Measurements from ENCODE around the gene MALL.

The MALL gene

DNA sequence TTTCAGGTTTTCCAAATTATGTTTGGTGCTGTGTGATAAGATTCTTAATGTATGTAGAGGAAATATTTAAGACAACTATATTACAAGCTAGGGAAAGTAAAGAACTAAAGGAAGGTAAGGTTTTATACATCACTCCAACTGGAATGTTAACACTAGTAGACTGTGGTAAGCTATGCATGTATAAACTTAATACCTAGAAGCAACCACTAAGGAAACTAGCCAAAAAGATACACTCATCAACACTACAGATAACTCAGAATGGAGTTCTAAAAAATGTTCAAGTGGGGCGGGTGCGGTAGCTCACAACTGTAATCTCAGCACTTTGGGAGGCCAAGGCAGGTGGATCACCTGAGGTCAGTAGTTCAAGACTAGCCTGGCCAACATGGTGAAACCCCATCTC is 37.8 kb upstream of the MALL start:
- Histone ChIP-seq H3K9ac (ENCODE audit: low read length) (no peak overlapping the region), H3K4me2 (ENCODE audit: low read depth, low read length, poor library complexity, severe bottlenecking) (no peak overlapping the region), H3K9me3 (ENCODE audit: insufficient read depth, low read length) (no peaks in the 10 kb centered on the region; the same call in 1 of the 2 replicates), H3K9me2 (replicated peaks; ENCODE audit: insufficient read depth, low read length) (no peaks in the 10 kb centered on the region), H4K20me1 (ENCODE audit: low read depth, low read length) (no peaks in the 10 kb centered on the region), H2AFZ (ENCODE audit: low read depth, low read length, severe bottlenecking) (no peak overlapping the region), H3K27me3 (ENCODE audit: low read length) (no peaks in the 10 kb centered on the region), H3K79me2 (ENCODE audit: insufficient read depth, low read length) (no peaks in the 10 kb centered on the region), H3F3A (ENCODE audit: insufficient read depth) (no peaks in the 10 kb centered on the region), H3K27ac (ENCODE audit: low read depth, low read length) (no peak overlapping the region), H3K36me3 (ENCODE audit: low read length) (no peaks in the 10 kb centered on the region), H3K4me3 (ENCODE audit: insufficient read depth, low read length, poor library complexity, severe bottlenecking) (no peak overlapping the region)
- no peak for TF ChIP-seq EZH2phosphoT487 (conservative IDR thresholded peaks at IDR 0.05; ENCODE audit: low read length)
- TF ChIP-seq, protein P1, sequence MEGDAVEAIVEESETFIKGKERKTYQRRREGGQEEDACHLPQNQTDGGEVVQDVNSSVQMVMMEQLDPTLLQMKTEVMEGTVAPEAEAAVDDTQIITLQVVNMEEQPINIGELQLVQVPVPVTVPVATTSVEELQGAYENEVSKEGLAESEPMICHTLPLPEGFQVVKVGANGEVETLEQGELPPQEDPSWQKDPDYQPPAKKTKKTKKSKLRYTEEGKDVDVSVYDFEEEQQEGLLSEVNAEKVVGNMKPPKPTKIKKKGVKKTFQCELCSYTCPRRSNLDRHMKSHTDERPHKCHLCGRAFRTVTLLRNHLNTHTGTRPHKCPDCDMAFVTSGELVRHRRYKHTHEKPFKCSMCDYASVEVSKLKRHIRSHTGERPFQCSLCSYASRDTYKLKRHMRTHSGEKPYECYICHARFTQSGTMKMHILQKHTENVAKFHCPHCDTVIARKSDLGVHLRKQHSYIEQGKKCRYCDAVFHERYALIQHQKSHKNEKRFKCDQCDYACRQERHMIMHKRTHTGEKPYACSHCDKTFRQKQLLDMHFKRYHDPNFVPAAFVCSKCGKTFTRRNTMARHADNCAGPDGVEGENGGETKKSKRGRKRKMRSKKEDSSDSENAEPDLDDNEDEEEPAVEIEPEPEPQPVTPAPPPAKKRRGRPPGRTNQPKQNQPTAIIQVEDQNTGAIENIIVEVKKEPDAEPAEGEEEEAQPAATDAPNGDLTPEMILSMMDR (IDR thresholded peaks at IDR 0.05; ENCODE audit: insufficient read depth, low read length, poor library complexity, severe bottlenecking) = no peak

DNA sequence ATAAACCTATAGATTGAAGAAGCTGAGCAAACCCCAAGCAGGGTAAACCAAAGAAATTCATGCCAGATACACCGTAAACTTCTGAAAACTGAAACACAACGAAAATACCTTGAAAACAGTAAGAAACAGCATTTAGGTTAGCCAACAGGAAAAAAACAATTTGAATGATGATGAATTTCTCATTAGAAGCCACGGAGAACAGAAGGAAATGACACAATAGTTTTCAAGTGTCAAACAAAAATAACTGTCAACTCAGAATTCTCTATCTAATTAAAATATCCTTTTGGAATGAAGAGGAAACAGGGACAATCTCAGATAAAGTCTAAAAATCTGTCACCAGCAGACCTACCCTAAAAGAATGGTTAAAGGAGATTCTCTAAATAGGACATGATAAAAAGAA is 37.3 kb upstream of the MALL start:
- TF ChIP-seq EZH2phosphoT487 (conservative IDR thresholded peaks at IDR 0.05; ENCODE audit: low read length) = no peak
- TF ChIP-seq, protein P1 (IDR thresholded peaks at IDR 0.05; ENCODE audit: insufficient read depth, low read length, poor library complexity, severe bottlenecking) = no peak
- no peak overlapping the region for H2AFZ ChIP-seq (ENCODE audit: low read depth, low read length, severe bottlenecking)
- no peak overlapping the region for H3K4me2 ChIP-seq (ENCODE audit: low read depth, low read length, poor library complexity, severe bottlenecking)
- no peaks in the 10 kb centered on the region for H3K27me3 ChIP-seq (ENCODE audit: low read length)
- no peak overlapping the region for H3K4me3 ChIP-seq (ENCODE audit: insufficient read depth, low read length, poor library complexity, severe bottlenecking)
- H3K79me2 ChIP-seq (ENCODE audit: insufficient read depth, low read length) = no peaks in the 10 kb centered on the region
- no peaks in the 10 kb centered on the region for H3K9me2 ChIP-seq (replicated peaks; ENCODE audit: insufficient read depth, low read length)
- no peaks in the 10 kb centered on the region for H4K20me1 ChIP-seq (ENCODE audit: low read depth, low read length)
- H3K36me3 ChIP-seq (ENCODE audit: low read length) = no peaks in the 10 kb centered on the region
- no peak overlapping the region for H3K9ac ChIP-seq (ENCODE audit: low read length)
- no peaks in the 10 kb centered on the region for H3F3A ChIP-seq (ENCODE audit: insufficient read depth)
- H3K9me3 ChIP-seq (ENCODE audit: insufficient read depth, low read length) = no peaks in the 10 kb centered on the region; the same call in 1 of the 2 replicates
- no peak overlapping the region for H3K27ac ChIP-seq (ENCODE audit: low read depth, low read length)

DNA sequence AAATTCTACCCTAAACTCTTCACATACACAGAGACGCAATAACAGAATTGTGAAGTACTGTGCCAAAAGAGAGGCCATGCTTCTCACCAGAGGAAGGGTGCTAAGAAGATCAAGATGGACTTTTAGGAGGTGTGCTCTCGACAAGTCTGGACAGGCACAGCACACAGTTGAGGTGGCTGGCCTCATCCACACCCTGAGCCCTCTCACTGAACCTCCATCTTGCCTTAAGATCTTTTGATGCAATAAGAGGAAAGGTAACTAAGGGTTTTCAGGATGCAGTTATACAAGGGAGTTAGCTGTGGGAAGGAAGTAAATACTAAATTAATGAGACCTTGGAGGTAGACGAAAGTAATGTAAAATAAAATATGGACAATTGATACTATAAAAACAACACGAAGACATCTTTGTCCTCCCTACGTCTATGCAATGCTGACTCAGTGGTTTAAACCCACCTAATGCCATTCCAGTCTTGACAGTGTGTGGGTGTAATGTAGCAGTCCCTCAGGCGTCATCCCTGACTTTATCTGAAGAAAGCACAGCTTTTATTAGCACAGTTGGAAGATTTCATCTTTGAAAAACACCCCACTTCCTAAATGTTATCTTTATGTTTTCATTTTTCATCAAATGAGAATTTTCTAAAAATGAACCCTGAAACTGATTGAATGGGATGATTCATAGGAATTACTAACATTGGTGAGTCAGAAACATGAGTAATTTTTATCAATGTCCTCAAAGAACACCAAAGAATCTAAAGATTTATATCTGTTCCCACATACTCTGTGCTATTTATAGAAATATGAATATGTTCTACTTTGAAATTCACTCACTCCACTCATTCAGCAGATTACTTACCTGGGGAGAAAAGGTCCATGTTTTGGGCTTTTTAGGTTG is 34.0 kb upstream of the MALL start:
- no peaks in the 10 kb centered on the region for H3K27me3 ChIP-seq (ENCODE audit: low read length)
- no peak overlapping the region for H3K4me2 ChIP-seq (ENCODE audit: low read depth, low read length, poor library complexity, severe bottlenecking)
- H3K36me3 ChIP-seq (ENCODE audit: low read length) = no peaks in the 10 kb centered on the region
- no peaks in the 10 kb centered on the region for H3K79me2 ChIP-seq (ENCODE audit: insufficient read depth, low read length)
- no peak overlapping the region for H3K9ac ChIP-seq (ENCODE audit: low read length)
- H2AFZ ChIP-seq (ENCODE audit: low read depth, low read length, severe bottlenecking) = no peak overlapping the region
- H4K20me1 ChIP-seq (ENCODE audit: low read depth, low read length) = no peaks in the 10 kb centered on the region
- TF ChIP-seq EZH2phosphoT487 (conservative IDR thresholded peaks at IDR 0.05; ENCODE audit: low read length) = no peak
- TF ChIP-seq, protein P1 (IDR thresholded peaks at IDR 0.05; ENCODE audit: insufficient read depth, low read length, poor library complexity, severe bottlenecking) = no peak
- H3K9me3 ChIP-seq (ENCODE audit: insufficient read depth, low read length) = no peaks in the 10 kb centered on the region; the same call in 1 of the 2 replicates
- no peak overlapping the region for H3K27ac ChIP-seq (ENCODE audit: low read depth, low read length)
- H3F3A ChIP-seq (ENCODE audit: insufficient read depth) = no peaks in the 10 kb centered on the region
- H3K9me2 ChIP-seq (replicated peaks; ENCODE audit: insufficient read depth, low read length) = no peaks in the 10 kb centered on the region
- H3K4me3 ChIP-seq (ENCODE audit: insufficient read depth, low read length, poor library complexity, severe bottlenecking) = no peak overlapping the region

Measured in SU-DHL-6 (cell line).